NCI-H510A (cell line): Measurements from ENCODE around the gene HOXA11.

ENCODE experiments used
- DNase-seq: peaks from one replicate; lab custom pipeline; 2025; lab: John Stamatoyannopoulos, UW

HOXA11 gene

GRCh38 chr7:27185013-27185853, at the start of gene HOXA11:
HOXA11 (minus strand) TSS chr7:27185232; CDS start chr7:27185144, 88 bp downstream.
- peak; percentile 24 for DNase-seq

GRCh38 chr7:27229448-27229847, 44.4 kb upstream of the HOXA11 start:
- no peak for DNase-seq

GRCh38 chr7:27224983-27225934, 40.2 kb upstream of the HOXA11 start:
- DNase-seq, result no peak

- DNase-seq, result no peak
Observed at GRCh38 chr7:27223941-27224575, 39.0 kb upstream of the HOXA11 start.

- no peak for DNase-seq
Observed at GRCh38 chr7:27221201-27221797, 36.3 kb upstream of the HOXA11 start.

- DNase-seq, result no peak
Observed at GRCh38 chr7:27220440-27220955, 35.5 kb upstream of the HOXA11 start.

GRCh38 chr7:27219821-27220220, 34.8 kb upstream of the HOXA11 start:
- DNase-seq, result no peak

GRCh38 chr7:27217951-27218350, 32.9 kb upstream of the HOXA11 start:
- no peak for DNase-seq

- no peak for DNase-seq
Observed at GRCh38 chr7:27215356-27215755, 30.3 kb upstream of the HOXA11 start.

- no peak for DNase-seq
Observed at GRCh38 chr7:27214239-27214950, 29.4 kb upstream of the HOXA11 start.

GRCh38 chr7:27213433-27214238, 28.6 kb upstream of the HOXA11 start:
- no peak for DNase-seq

GRCh38 chr7:27212497-27213432, 27.7 kb upstream of the HOXA11 start:
- no peak for DNase-seq

- no peak for DNase-seq
Observed at GRCh38 chr7:27211764-27212204, 26.8 kb upstream of the HOXA11 start.

GRCh38 chr7:27211084-27211446, 26.0 kb upstream of the HOXA11 start:
- no peak for DNase-seq

- no peak for DNase-seq
Observed at GRCh38 chr7:27210441-27211083, 25.5 kb upstream of the HOXA11 start.

GRCh38 chr7:27209933-27210440, 25.0 kb upstream of the HOXA11 start:
- no peak for DNase-seq

- DNase-seq, result no peak
Observed at GRCh38 chr7:27208998-27209397, 24.0 kb upstream of the HOXA11 start.

- no peak for DNase-seq
Observed at GRCh38 chr7:27207348-27207985, 22.4 kb upstream of the HOXA11 start.
